Stomach (tissue), 9 donors: Measurements from ENCODE around the gene TCIRG1. TPM values are rescaled to one million over a fixed set of nuclear protein-coding genes. Genes with fewer than 3 reads are reported as not detected.

Experiments used
- DNase-seq, 2 donors: peaks; one replicate each; pipeline versions ENCODE4 v3.0.0 to v3.0.0-alpha.2; 2013 to 2019
- H3K27ac ChIP-seq, 5 donors: fragments of 200-600 bp in 4 of 5; sonication (generic) in 4 of 5; one replicate each; pipeline ENCODE4 v1.5.1; 2013 to 2019; ENCODE audit warnings: mild to moderate bottlenecking in 1 of 5, moderate library complexity in 1 of 5
- H3K27me3 ChIP-seq, 3 donors: fragments of 200-600 bp; sonication (generic); one replicate each; pipeline ENCODE4 v1.5.1; 2017 to 2019; ENCODE audit warnings: mixed run types in 1 of 3
- H3K36me3 ChIP-seq, 4 donors: fragments of 200-600 bp; sonication (generic); 1 replicate in 3 of 4; 2 replicates in 1 of 4; pipeline ENCODE4 v1.5.1; 2016 to 2019
- H3K4me1 ChIP-seq, 4 donors: fragments of 200-600 bp; sonication (generic); one replicate each; pipeline ENCODE4 v1.5.1; 2016 to 2019
- H3K4me3 ChIP-seq, 4 donors: fragments of 200-600 bp; sonication (generic) in 3 of 4; one replicate each; pipeline ENCODE4 v1.5.1; 2016 to 2019; ENCODE audit warnings: mild to moderate bottlenecking in 1 of 4
- H3K9me3 ChIP-seq, 4 donors: fragments of 200-600 bp; sonication (generic); one replicate each; pipeline ENCODE4 v1.5.1; 2016 to 2019
- CTCF ChIP-seq, 7 experiments: fragments of 450-650 bp in 4 of 7; fragments of 200-600 bp in 3 of 7; sonication (generic) in 3 of 7; IDR thresholded peaks; one replicate each; pipeline ENCODE4 v1.5.1; 2016 to 2019; ENCODE audit warnings: antibody characterized with exemption in 7 of 7, control low read depth in 2 of 7, mild to moderate bottlenecking in 1 of 7
- EP300 ChIP-seq: sonication (generic); formaldehyde crosslinking; IDR thresholded peaks from one replicate; pipeline ENCODE4 v1.6.1; 2017; ENCODE audit warnings: antibody characterized with exemption
- POLR2A ChIP-seq, 4 donors: fragments of 450-650 bp; IDR thresholded peaks; one replicate each; pipeline ENCODE4 v1.6.1; 2016; ENCODE audit warnings: antibody characterized with exemption in 4 of 4, control low read depth in 2 of 4, mild to moderate bottlenecking in 1 of 4, moderate library complexity in 1 of 4
- POLR2AphosphoS5 ChIP-seq, 3 donors: sonication (generic); formaldehyde crosslinking; IDR thresholded peaks; one replicate each; pipeline ENCODE4 v1.6.1; 2016; ENCODE audit warnings: antibody characterized with exemption in 3 of 3
- WGBS, 5 donors: extraction: QIAGEN DNeasy Blood & Tissue Kit in 3 of 5; methylation state at CpG; one replicate each; pipeline versions ENCODE4 v1.1.5 to v1.1.7; 2013 to 2018; 5-methylcytosine and 5-hydroxymethylcytosine counted together
- intact Hi-C: fragments of 100-400 bp; cut with DNase I; formaldehyde crosslinking; loops from one replicate; pipeline ENCODE4 v1.15.1; 2023; ENCODE audit warnings: low total_unique reads
- polyA plus RNA-seq, 3 donors: library from polyadenylated mRNA; stranded (reverse); fragments of 200-250 nt; gene quantifications; one replicate each; pipeline ENCODE4 v1.2.3, GENCODE V29; 2013
- total RNA-seq, 5 donors: library from RNA; depleted of rRNA; stranded (reverse); fragments of >200 nt; gene quantifications; one replicate each; pipeline versions ENCODE4 v1.1.0 to v1.2.3, GENCODE V29; 2014 to 2016
- donor health status: healthy with polysubstance abuse.
- donor health status: Bipolar disorder and iron deficiency.
- donor health status: healthy.

TCIRG1 gene
- total and polyA plus RNA-seq, 8 donors = 46.3 to 835 (median 192) TPM

DNA sequence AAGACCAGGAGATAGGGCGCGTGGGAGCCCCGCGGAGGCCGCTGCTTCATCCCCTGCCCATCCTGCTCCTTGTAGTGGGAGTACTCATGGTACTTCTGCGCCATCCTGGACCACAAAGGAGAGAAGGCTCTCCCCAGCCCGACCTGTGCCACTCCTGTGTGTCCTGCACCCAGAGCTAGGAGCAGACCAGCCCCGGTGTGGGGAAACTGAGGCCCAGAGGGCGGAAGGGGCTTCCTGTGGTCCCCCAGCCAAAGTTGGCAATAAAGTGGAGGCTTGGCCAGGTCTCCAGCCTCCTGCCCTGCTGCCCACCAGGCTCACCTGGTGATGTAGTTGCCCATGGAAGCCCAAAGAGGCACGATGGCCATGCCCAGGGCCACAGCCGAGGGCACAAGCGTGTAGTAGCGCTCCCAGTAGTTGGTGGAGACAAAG lies 39.6 kb upstream of the TCIRG1 start:
- Histone ChIP-seq H3K36me3 (peaks cover 0 to 19% (median 2%) of the 10 kb centered on the region in 4 donors), H3K4me1 (peaks cover 6 to 36% (median 27%) of the 10 kb centered on the region in 4 donors), H3K27ac (no peak overlapping the region), H3K4me3 (no peak overlapping the region), H3K9me3 (no peaks in the 10 kb centered on the region), H3K27me3 (peaks cover 0 to 3% (median 0%) of the 10 kb centered on the region in 3 donors)
- intact Hi-C loops = no loop called here
- no peak for DNase-seq
- no peak for TF ChIP-seq CTCF (IDR thresholded peaks at IDR 0.05)
- no peak for TF ChIP-seq EP300
- TF ChIP-seq POLR2AphosphoS5 (IDR thresholded peaks at IDR 0.05) = no peak
- TF ChIP-seq POLR2A (IDR thresholded peaks at IDR 0.05) = no peak
- WGBS, 5 donors = 95 to 99% (median 97%) methylated on average over 12 to 13 of the region's 13 CpGs

GRCh38 chr11:67999704-68000103 lies 39.1 kb upstream of the TCIRG1 start:
- DNase-seq = no peak
- peaks cover 0 to 19% (median 2%) of the 10 kb centered on the region in 4 donors for H3K36me3 ChIP-seq
- no peak overlapping the region for H3K27ac ChIP-seq
- H3K4me1 ChIP-seq = peaks cover 6 to 40% (median 32%) of the 10 kb centered on the region in 4 donors
- intact Hi-C loops = no loop called here
- WGBS, 5 donors = 91 to 96% (median 94%) methylated on average over 4 to 5 of the region's 5 CpGs
- no peak overlapping the region for H3K4me3 ChIP-seq
- TF ChIP-seq POLR2AphosphoS5 (IDR thresholded peaks at IDR 0.05) (no peak), POLR2A (IDR thresholded peaks at IDR 0.05) (no peak), CTCF (IDR thresholded peaks at IDR 0.05) (no peak), EP300 (no peak)
- H3K27me3 ChIP-seq = peaks cover 0 to 3% (median 0%) of the 10 kb centered on the region in 3 donors
- no peaks in the 10 kb centered on the region for H3K9me3 ChIP-seq

DNA sequence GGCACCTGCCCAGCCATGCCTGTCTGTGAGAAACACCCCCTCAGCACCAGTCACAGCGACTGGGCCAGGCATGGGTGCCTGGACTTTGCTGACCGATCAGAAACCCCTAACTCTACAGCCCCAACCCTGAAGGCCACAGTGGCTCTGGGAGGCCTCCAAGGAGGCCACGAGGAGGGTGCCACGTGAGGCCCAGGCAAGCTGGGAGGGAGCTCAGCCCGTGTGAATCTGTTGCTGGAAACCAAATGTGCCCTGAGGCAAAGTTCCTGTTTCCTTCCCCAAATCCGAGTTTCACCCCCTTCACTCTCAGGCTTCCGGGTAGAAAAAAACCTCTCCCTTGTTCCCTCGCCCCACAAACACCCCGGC lies 36.3 kb upstream of the TCIRG1 start:
- no peak for TF ChIP-seq EP300
- no peak for TF ChIP-seq POLR2AphosphoS5 (IDR thresholded peaks at IDR 0.05)
- no peak for TF ChIP-seq CTCF (IDR thresholded peaks at IDR 0.05)
- no peak for TF ChIP-seq POLR2A (IDR thresholded peaks at IDR 0.05)
- Histone ChIP-seq H3K27me3 (no peaks in the 10 kb centered on the region), H3K9me3 (no peaks in the 10 kb centered on the region), H3K4me1 (peaks cover 6 to 40% (median 31%) of the 10 kb centered on the region in 4 donors), H3K4me3 (peak overlapping the region; percentile 68 to 82 (median 77)), H3K36me3 (peaks cover 0 to 7% (median 0%) of the 10 kb centered on the region in 4 donors), H3K27ac (peak overlapping the region in 4 of 5 donors; percentile 60 to 91 (median 82))
- no peak for DNase-seq
- intact Hi-C loops = no loop called here
- 64 to 75% (median 68%) methylated on average over 9 of the region's 9 CpGs for WGBS, 5 donors

- Histone ChIP-seq H3K9me3 (no peaks in the 10 kb centered on the region), H3K4me3 (peak overlapping the region; percentile 68 to 82 (median 77)), H3K36me3 (peaks cover 0 to 7% (median 0%) of the 10 kb centered on the region in 4 donors), H3K4me1 (peaks cover 9 to 43% (median 35%) of the 10 kb centered on the region in 4 donors), H3K27me3 (no peaks in the 10 kb centered on the region), H3K27ac (peak overlapping the region; percentile 60 to 91 (median 87))
- DNase-seq = peak; percentile 75 to 79
- intact Hi-C loops = no loop called here
- TF ChIP-seq CTCF (IDR thresholded peaks at IDR 0.05) (no peak), POLR2AphosphoS5 (IDR thresholded peaks at IDR 0.05) (no peak), POLR2A (IDR thresholded peaks at IDR 0.05) (no peak), EP300 (no peak)
- WGBS, 5 donors = 11 to 39% (median 13%) methylated on average over 30 to 86 of the region's 86 CpGs
These were observed 35.6 kb upstream of the TCIRG1 start for GRCh38 chr11:68002938-68003845.
